ENCODE data around the gene ASIC1.

Gene ASIC1

DNA sequence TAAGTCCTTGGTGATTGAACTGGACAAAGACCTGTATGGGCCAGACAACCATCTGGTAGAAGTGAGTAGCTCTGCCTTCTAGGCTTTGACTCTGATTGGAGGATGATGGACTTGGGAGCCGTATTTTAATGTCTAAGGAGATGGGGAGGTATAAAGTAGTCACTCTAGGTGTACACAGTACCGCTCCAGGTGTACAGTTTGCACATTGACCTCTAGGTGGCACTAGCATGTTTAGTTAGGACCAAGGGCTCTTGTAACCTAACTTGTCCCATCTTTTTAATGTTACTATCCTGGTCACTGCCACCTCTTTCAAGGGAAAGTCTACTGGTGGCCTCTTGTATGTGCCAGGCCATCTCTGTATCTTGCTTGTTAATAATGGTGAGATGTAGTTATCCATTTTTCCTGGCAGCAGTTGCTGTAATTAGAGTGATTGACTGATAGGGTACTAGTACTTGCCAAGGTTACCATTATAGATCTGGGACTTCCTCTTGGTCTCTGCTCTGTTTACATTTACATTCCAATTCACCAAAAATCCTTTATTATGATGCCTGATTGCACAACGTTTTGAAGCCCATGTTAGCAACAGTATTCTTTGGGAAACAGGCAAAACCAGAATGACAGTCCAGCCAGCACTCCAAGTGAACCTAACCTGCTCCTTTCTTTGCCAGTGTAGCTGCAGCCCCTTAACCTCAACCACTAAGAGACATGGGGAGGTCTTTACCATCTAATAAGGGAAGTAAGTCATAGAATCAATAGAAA, 31.4 kb downstream of the ASIC1 start:
- no peak overlapping the region for H3K4me3 ChIP-seq (ENCODE audit: low read length)
- no peak for DNase-seq (ENCODE audit: low read depth)
- peak; percentile 87 for TF ChIP-seq CTCF (conservative IDR thresholded peaks at IDR 0.05; ENCODE audit: low read length)

DNA sequence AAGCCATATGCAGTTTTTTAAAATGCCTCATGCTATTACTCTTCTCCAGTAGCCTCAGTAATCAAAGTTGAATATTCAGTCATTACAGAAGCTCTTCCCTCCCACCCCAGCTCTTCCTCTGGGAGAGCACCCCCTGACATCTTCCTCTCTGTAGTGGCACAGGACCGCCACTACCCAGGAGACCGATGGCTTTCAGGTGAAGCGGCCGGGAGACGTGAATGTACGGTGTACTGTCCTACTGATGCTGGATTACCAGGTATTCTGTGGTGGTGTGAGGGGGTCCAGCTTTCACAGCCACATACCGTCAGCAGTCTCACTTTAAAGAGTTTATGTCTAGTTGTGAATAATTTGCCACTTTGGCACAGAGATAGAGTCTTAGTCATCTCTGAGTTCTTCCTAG, 32.3 kb downstream of the ASIC1 start:
- TF ChIP-seq CTCF (conservative IDR thresholded peaks at IDR 0.05; ENCODE audit: low read length) = no peak

GRCh38 chr12:50090391-50090790, 33.0 kb downstream of the ASIC1 start:
- no peak for DNase-seq (ENCODE audit: low read depth)
- H3K4me3 ChIP-seq (ENCODE audit: low read length) = no peak overlapping the region
- no peak for TF ChIP-seq CTCF (conservative IDR thresholded peaks at IDR 0.05; ENCODE audit: low read length)

More for the DNA sequence above, 32.3 kb downstream of the ASIC1 start:
- DNase-seq (ENCODE audit: low read depth) = no peak
- no peak overlapping the region for H3K4me3 ChIP-seq (ENCODE audit: low read length)

GRCh38 chr12:50097952-50098351, 40.6 kb downstream of the ASIC1 start:
- DNase-seq (ENCODE audit: low read depth) = no peak
- no peak for TF ChIP-seq CTCF (conservative IDR thresholded peaks at IDR 0.05; ENCODE audit: low read length)
- H3K4me3 ChIP-seq (ENCODE audit: low read length) = no peak overlapping the region

- DNase-seq (ENCODE audit: low read depth) = peak; percentile 53
- TF ChIP-seq CTCF (conservative IDR thresholded peaks at IDR 0.05; ENCODE audit: low read length) = no peak
- H3K4me3 ChIP-seq (ENCODE audit: low read length) = no peak overlapping the region
Measured at GRCh38 chr12:50099302-50100008, 42.1 kb downstream of the ASIC1 start.

DNA sequence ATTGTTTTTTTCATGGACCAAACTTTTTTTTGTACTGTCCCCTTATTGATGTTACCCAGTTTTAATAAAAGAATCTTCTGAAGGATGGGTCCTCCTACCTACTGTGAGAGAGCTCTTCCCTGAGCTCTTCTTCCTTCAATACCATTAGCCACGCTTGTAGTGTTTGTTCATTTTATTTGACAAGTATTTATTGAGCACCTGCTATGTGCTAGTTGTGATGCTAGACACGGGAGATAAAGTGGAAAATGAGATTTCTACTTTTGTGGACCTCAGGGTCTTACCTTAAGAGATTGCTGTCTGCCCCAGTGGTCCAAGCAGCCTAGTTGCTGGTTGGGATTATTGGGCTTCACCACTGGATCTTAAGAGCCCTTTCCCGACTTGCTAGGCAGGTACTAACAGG, 43.2 kb downstream of the ASIC1 start:
- H3K4me3 ChIP-seq (ENCODE audit: low read length) = no peak overlapping the region
- no peak for DNase-seq (ENCODE audit: low read depth)
- no peak for TF ChIP-seq CTCF (conservative IDR thresholded peaks at IDR 0.05; ENCODE audit: low read length)

GRCh38 chr12:50101663-50102062, 44.3 kb downstream of the ASIC1 start:
- peak; percentile 60 for DNase-seq (ENCODE audit: low read depth)
- peak; percentile 68 for TF ChIP-seq CTCF (conservative IDR thresholded peaks at IDR 0.05; ENCODE audit: low read length)
- no peak overlapping the region for H3K4me3 ChIP-seq (ENCODE audit: low read length)
